GM12878 (cell line): ENCODE data around the gene ZCCHC9. TPM values are rescaled to one million over a fixed set of nuclear protein-coding genes. Genes with fewer than 3 reads are reported as not detected.
A peak's percentile ranks its signal among the peaks of the same experiment; 100 is the strongest.

Experiments used
- BHLHE40 ChIP-seq, 2 experiments: fragments of 450-650 bp in 1 of 2; IDR thresholded peaks; 2 replicates each; pipeline ENCODE4 v1.6.1; 2011 to 2017; ENCODE audit warnings: low read depth in 2 of 2, borderline replicate concordance in 1 of 2, improper control_type of control experiment in 1 of 2, low read length in 1 of 2, mild to moderate bottlenecking in 1 of 2
- BRCA1 ChIP-seq: IDR thresholded peaks from 2 replicates; pipeline ENCODE4 v1.6.1; 2011; ENCODE audit warnings: low read depth, low read length, improper control_type of control experiment
- CEBPB ChIP-seq, 2 experiments: fragments of 150-350 bp in 1 of 2; IDR thresholded peaks; 2 replicates each; pipeline ENCODE4 v1.6.1; 2012 to 2014; ENCODE audit warnings: low read depth in 2 of 2, low read length in 2 of 2, borderline replicate concordance in 1 of 2, inconsistent platforms in 1 of 2
- CHD1 ChIP-seq: IDR thresholded peaks from 2 replicates; pipeline ENCODE4 v1.6.1; 2012; ENCODE audit warnings: low read depth, low read length, improper control_type of control experiment
- DPF2 ChIP-seq: fragments of 450-650 bp; IDR thresholded peaks from 2 replicates; pipeline ENCODE4 v1.6.1; 2017; ENCODE audit warnings: mild to moderate bottlenecking
- E2F8 ChIP-seq: fragments of 450-650 bp; IDR thresholded peaks from 2 replicates; pipeline ENCODE4 v1.6.1; 2018; ENCODE audit warnings: mild to moderate bottlenecking, low read depth, moderate library complexity; ENCODE audit not compliant: partially characterized antibody
- EZH2 ChIP-seq: IDR thresholded peaks from 2 replicates; pipeline ENCODE4 v1.6.1; 2012; ENCODE audit warnings: low read depth, mild to moderate bottlenecking, control low read depth, inconsistent platforms, low read length, borderline replicate concordance; ENCODE audit not compliant: control insufficient read depth
- HDAC2 ChIP-seq: fragments of 200-600 bp; sonication (generic); IDR thresholded peaks from 2 replicates; pipeline ENCODE4 v1.6.1; 2017
- HDGF ChIP-seq: fragments of 450-650 bp; IDR thresholded peaks from 2 replicates; pipeline ENCODE4 v1.6.1; 2016; ENCODE audit warnings: antibody characterized with exemption
- IRF5 ChIP-seq: fragments of 450-650 bp; IDR thresholded peaks from 2 replicates; pipeline ENCODE4 v1.6.1; 2017; ENCODE audit warnings: borderline replicate concordance
- KDM1A ChIP-seq: fragments of 200-600 bp; sonication (generic); IDR thresholded peaks from 2 replicates; pipeline ENCODE4 v1.6.1; 2016; ENCODE audit warnings: borderline replicate concordance
- KLF5 ChIP-seq: fragments of 450-650 bp; IDR thresholded peaks from 2 replicates; pipeline ENCODE4 v1.6.1; 2014; ENCODE audit warnings: mild to moderate bottlenecking; ENCODE audit not compliant: partially characterized antibody
- MEF2B ChIP-seq: fragments of 450-650 bp; IDR thresholded peaks from 2 replicates; pipeline ENCODE4 v1.6.1; 2018; ENCODE audit warnings: mild to moderate bottlenecking, moderate library complexity; ENCODE audit not compliant: partially characterized antibody, poor library complexity, severe bottlenecking
- MTA2 ChIP-seq: fragments of 450-650 bp; IDR thresholded peaks from 2 replicates; pipeline ENCODE4 v1.6.1; 2016; ENCODE audit warnings: low read depth, mild to moderate bottlenecking, moderate library complexity
- MXI1 ChIP-seq: fragments of 150-350 bp; IDR thresholded peaks from 2 replicates; pipeline ENCODE4 v1.6.1; 2011; ENCODE audit warnings: low read depth, mild to moderate bottlenecking, inconsistent platforms, low read length, improper control_type of control experiment
- MYB ChIP-seq: fragments of 150-350 bp; IDR thresholded peaks from 2 replicates; pipeline ENCODE4 v1.6.1; 2014; ENCODE audit warnings: mild to moderate bottlenecking, low read depth, low read length, borderline replicate concordance
- NFYB ChIP-seq: IDR thresholded peaks from 2 replicates; pipeline ENCODE4 v1.6.1; 2011; ENCODE audit warnings: low read depth, mild to moderate bottlenecking, low read length, improper control_type of control experiment, moderate library complexity; ENCODE audit not compliant: insufficient read depth
- PAX8 ChIP-seq: fragments of 450-650 bp; IDR thresholded peaks from 2 replicates; pipeline ENCODE4 v1.6.1; 2017; ENCODE audit warnings: mild to moderate bottlenecking, moderate library complexity
- SMAD5 ChIP-seq: IDR thresholded peaks from 2 replicates; pipeline ENCODE4 v1.6.1; 2016; ENCODE audit warnings: antibody characterized with exemption, low read depth
- SRF ChIP-seq, 2 experiments: IDR thresholded peaks; 2 replicates each; pipeline ENCODE4 v1.6.1; 2011; ENCODE audit warnings: low read depth in 2 of 2, low read length in 2 of 2, mild to moderate bottlenecking in 1 of 2, moderate library complexity in 1 of 2
- STAT1 ChIP-seq: fragments of 450-650 bp; conservative IDR thresholded peaks from 2 replicates; pipeline ENCODE4 v1.6.1; 2014; ENCODE audit warnings: antibody characterized with exemption, mild to moderate bottlenecking
- STAT3 ChIP-seq: IDR thresholded peaks from 2 replicates; pipeline ENCODE4 v1.6.1; 2011; ENCODE audit warnings: low read depth, low read length, improper control_type of control experiment
- TAF1 ChIP-seq: IDR thresholded peaks from 2 replicates; pipeline ENCODE4 v1.6.1; 2011; ENCODE audit warnings: mild to moderate bottlenecking, low read depth, low read length, borderline replicate concordance
- USF2 ChIP-seq: IDR thresholded peaks from 2 replicates; pipeline ENCODE4 v1.6.1; 2011; ENCODE audit warnings: low read depth, low read length, improper control_type of control experiment, borderline replicate concordance
- ZNF207 ChIP-seq: fragments of 450-650 bp; IDR thresholded peaks from 2 replicates; pipeline ENCODE4 v1.6.1; 2014; ENCODE audit warnings: antibody characterized with exemption, mild to moderate bottlenecking, borderline replicate concordance
- ZNF24 ChIP-seq: fragments of 450-650 bp; IDR thresholded peaks from 2 replicates; pipeline ENCODE4 v1.6.1; 2017; ENCODE audit warnings: antibody characterized with exemption, mild to moderate bottlenecking
- polyA plus RNA-seq, 11 experiments: library from polyadenylated mRNA; depleted of rRNA in 4 of 11; unstranded in 6 of 11; stranded (reverse) in 5 of 11; fragments of >200 nt; fragmentation: Nextera tagmentation in 4 of 11; fragmentation: Illumina TruSeq in 1 of 11; extraction: Ambion mirVana in 4 of 11; extraction: Trizol in 1 of 11; gene quantifications; 1 replicate in 1 of 11; 2 replicates in 10 of 11; pipeline versions ENCODE4 v1.2.1 to v1.2.3, GENCODE V29; 2011 to 2016; ENCODE audit warnings: inconsistent platforms in 2 of 11, missing spikeins in 2 of 11, low read depth in 1 of 11
- total RNA-seq, 4 experiments: library from RNA; depleted of rRNA in 3 of 4; stranded (reverse); fragments of >200 nt in 3 of 4; fragmentation: Illumina TruSeq in 1 of 4; extraction: Trizol in 1 of 4; gene quantifications; 2 replicates each; pipeline versions ENCODE4 v1.2.1 to v1.2.3, GENCODE V29; 2013 to 2021

Gene ZCCHC9
- total and polyA plus RNA-seq, 10 of the 15 experiments (the other 5 are each of a cell fraction or from before 2014, with no cell fraction given): 22.0 to 57.7 (median 34.5) TPM

GRCh38 chr5:81301271-81302015 is at the start of gene ZCCHC9 (continued):
- TF ChIP-seq DPF2 (peak; percentile 55; the same call in 1 of the 2 replicates), BRCA1 (no peak), BHLHE40 (IDR thresholded peaks at IDR 0.05; ENCODE audit: borderline replicate concordance in 1 of 2, low read depth in 2 of 2, low read length in 1 of 2) (peak; percentile 55 to 74; a peak in 3 of 4 replicates), EZH2 (no peak), HDGF (peak; percentile 90), NFYB (no peak), E2F8 (peak; percentile 79), PAX8 (no peak), KLF5 (no peak), TAF1 (peak; percentile 81; the same call in 1 of the 2 replicates), MYB (no peak), MEF2B (peak; percentile 25), CEBPB (IDR thresholded peaks at IDR 0.05; ENCODE audit: borderline replicate concordance in 1 of 2, low read depth in 2 of 2, low read length in 2 of 2) (no peak), IRF5 (no peak), MTA2 (0 out of 2 replicates have a peak, but pooled peaks have one; percentile 12), KDM1A (no peak), SRF (IDR thresholded peaks at IDR 0.05; ENCODE audit: low read depth in 2 of 2, low read length in 2 of 2) (peak in 1 of 2 experiments; percentile 77; a peak in 2 of 4 replicates), HDAC2 (no peak), MXI1 (peak; percentile 89), USF2 (no peak), SMAD5 (peak; percentile 91; the same call in 1 of the 2 replicates), CHD1 (no peak), ZNF207 (no peak), STAT1 (no peak; the same call in 1 of the 2 replicates), ZNF24 (0 out of 2 replicates have a peak, but pooled peaks have one; percentile 21), STAT3 (no peak)
